HAP-1 (cell line): ENCODE data around the gene SMG5.

Experiments
- DNase-seq, 2 experiments: peaks; one replicate each; pipeline ENCODE4 v3.0.0-alpha.2; 2016 to 2020; ENCODE audit warnings: low spot score in 2 of 2
- H3K27me3 ChIP-seq: fragments of 250-450 bp; sonication (Bioruptor Pico); 2 replicates; pipeline ENCODE4 v1.5.1; 2020; ENCODE audit warnings: low read depth, mild to moderate bottlenecking, moderate library complexity
- H3K36me3 ChIP-seq: fragments of 250-450 bp; sonication (Bioruptor Pico); replicated peaks from 2 replicates; pipeline ENCODE4 v1.5.1; 2020; ENCODE audit warnings: mild to moderate bottlenecking
- H3K4me1 ChIP-seq: fragments of 250-450 bp; sonication (Bioruptor Pico); 2 replicates; pipeline ENCODE4 v1.5.1; 2020; ENCODE audit warnings: mild to moderate bottlenecking
- H3K4me3 ChIP-seq: fragments of 250-450 bp; sonication (Bioruptor Pico); 2 replicates; pipeline ENCODE4 v1.5.1; 2020; ENCODE audit warnings: mild to moderate bottlenecking, moderate library complexity
- H3K9me3 ChIP-seq: fragments of 250-450 bp; sonication (Bioruptor Pico); 2 replicates; pipeline ENCODE4 v1.5.1; 2020; ENCODE audit warnings: mild to moderate bottlenecking, moderate library complexity
- in situ Hi-C: fragments of 300-500 bp; cut with MboI; formaldehyde crosslinking; loops from 3 replicates; pipeline ENCODE4 v1.14.3; 2020; ENCODE audit warnings: low sequenced_read_pairs, inconsistent platforms, mixed read lengths

The SMG5 gene

DNA sequence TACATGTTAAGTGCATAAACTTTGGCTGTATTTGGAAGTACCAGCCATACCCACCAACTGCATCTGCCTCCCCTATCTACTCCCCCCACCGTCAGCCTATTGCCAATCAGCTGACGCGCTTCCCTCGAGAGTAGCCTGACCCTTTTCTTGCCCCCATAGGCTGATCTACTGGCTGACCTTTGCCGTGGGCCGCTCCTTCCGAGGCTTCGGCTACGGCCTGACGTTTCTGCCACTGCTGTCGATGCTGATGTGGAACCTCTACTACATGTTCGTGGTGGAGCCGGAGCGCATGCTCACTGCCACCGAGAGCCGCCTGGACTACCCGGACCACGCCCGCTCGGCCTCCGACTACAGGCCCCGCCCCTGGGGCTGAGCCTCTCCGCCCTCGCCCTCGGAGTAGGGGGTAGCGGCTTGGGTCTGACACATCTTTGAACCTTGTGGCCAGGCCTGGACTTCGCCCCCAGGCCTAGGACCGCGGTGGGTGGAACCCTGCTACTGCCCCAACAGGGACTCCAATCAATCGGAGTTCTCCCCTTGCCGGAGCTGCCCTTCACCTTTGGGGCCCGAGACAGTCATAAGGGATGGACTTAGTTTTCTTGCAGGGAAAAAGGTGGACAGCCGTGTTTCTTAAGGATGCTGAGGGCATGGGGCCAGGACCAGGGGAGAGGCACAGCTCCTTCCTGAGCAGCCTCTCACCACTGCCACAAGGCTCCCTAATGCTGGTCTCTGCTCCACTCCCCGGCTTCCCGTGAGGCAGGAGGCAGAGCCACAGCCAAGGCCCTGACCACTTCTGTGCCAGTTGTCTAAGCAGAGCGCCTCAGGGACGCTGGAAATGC is 8.8 kb upstream of the SMG5 start:
- no peak overlapping the region for H3K4me3 ChIP-seq
- in situ Hi-C loops, result no loop called here
- no peak for DNase-seq

DNA sequence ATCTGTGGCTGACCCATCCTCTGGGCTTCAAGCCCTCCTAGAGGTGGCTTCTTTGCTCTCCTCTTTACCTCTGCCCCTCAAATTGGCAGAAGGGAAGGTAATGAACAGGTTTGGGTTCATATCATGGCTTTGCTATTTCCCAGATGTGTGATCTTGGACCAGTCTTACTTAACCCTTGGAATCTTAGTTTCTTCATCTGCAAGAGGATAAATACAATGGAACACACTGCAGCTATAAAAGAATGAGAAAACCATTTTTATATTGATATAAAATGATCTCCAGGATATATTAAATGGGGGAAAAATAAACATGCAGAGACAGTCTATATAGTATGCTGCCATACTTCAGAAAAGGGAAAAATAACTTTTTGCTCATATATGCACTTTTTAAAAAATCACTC is 7.2 kb upstream of the SMG5 start:
- in situ Hi-C loops, result no loop called here
- Histone ChIP-seq H3K9me3 (no peaks in the 10 kb centered on the region), H3K4me1 (no peaks in the 10 kb centered on the region), H3K4me3 (no peak overlapping the region), H3K27me3 (no peaks in the 10 kb centered on the region), H3K36me3 (peaks cover 3% of the 10 kb centered on the region)
- DNase-seq, result no peak

More for the DNA sequence above, 8.8 kb upstream of the SMG5 start:
- H3K4me1 ChIP-seq, result no peaks in the 10 kb centered on the region
- no peaks in the 10 kb centered on the region for H3K9me3 ChIP-seq
- peaks cover 3% of the 10 kb centered on the region for H3K36me3 ChIP-seq
- H3K27me3 ChIP-seq, result no peaks in the 10 kb centered on the region

DNA sequence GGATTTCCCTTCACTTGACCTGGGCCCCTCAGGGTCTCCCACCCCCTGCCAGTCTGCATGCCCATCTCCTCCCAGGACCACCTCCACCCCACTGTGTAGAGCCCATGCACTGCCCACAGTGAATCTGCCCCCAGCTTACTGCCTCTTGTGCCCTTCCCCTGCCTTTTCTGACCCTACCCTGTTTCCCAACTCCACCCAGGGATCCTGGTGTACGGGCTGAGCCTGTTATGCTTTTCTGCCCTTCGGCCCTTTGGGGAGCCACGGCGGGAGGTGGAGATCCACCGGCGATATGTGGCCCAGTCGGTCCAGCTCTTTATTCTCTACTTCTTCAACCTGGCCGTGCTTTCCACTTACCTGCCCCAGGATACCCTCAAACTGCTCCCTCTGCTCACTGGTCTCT is 3.4 kb upstream of the SMG5 start:
- no peak overlapping the region for H3K4me3 ChIP-seq
- no peaks in the 10 kb centered on the region for H3K9me3 ChIP-seq
- DNase-seq, result no peak
- peaks cover 9% of the 10 kb centered on the region for H3K4me1 ChIP-seq
- H3K27me3 ChIP-seq, result no peaks in the 10 kb centered on the region
- peaks cover 5% of the 10 kb centered on the region for H3K36me3 ChIP-seq
- in situ Hi-C loops, result no loop called here

DNA sequence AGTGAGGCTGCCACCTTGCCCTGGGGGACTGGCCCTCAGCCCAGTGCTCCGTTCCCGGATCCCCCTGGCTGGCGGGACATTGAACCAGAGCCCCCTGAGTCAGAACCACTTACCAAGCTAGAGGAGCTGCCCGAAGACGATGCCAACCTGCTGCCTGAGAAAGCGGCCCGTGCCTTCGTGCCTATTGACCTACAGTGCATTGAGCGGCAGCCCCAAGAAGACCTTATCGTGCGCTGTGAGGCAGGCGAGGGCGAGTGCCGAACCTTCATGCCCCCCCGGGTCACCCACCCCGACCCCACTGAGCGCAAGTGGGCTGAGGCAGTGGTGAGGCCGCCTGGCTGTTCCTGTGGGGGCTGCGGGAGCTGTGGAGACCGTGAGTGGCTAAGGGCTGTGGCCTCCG is 2.8 kb upstream of the SMG5 start:
- H3K36me3 ChIP-seq, result peaks cover 6% of the 10 kb centered on the region
- no peaks in the 10 kb centered on the region for H3K9me3 ChIP-seq
- H3K4me1 ChIP-seq, result peaks cover 9% of the 10 kb centered on the region
- no peaks in the 10 kb centered on the region for H3K27me3 ChIP-seq
- no peak overlapping the region for H3K4me3 ChIP-seq
- DNase-seq, result no peak
- in situ Hi-C loops, result no loop called here

DNA sequence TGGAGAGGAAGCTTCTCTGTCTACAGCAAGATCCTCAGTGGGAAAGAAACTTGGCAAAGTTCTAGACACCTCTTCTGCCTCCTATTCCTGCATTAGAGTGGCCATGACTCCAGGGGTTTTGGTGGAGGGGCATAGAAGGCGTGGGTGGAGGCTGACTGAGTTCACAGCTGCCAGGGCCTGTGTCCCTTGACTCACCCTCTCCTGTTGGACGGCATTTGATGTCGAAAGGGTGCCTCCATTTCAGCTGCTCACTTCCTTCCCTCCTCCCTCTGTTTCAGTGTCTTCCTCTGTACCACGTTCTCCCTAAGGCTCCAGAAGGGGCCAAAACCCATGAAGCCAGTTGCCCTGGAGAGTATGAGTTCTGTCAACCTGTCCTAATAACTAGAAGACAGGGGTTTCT is 2.1 kb upstream of the SMG5 start:
- H3K27me3 ChIP-seq, result no peaks in the 10 kb centered on the region
- H3K4me1 ChIP-seq, result peaks cover 9% of the 10 kb centered on the region
- in situ Hi-C loops, result no loop called here
- H3K4me3 ChIP-seq, result no peak overlapping the region
- no peaks in the 10 kb centered on the region for H3K9me3 ChIP-seq
- DNase-seq, result no peak
- H3K36me3 ChIP-seq, result peaks cover 13% of the 10 kb centered on the region

DNA sequence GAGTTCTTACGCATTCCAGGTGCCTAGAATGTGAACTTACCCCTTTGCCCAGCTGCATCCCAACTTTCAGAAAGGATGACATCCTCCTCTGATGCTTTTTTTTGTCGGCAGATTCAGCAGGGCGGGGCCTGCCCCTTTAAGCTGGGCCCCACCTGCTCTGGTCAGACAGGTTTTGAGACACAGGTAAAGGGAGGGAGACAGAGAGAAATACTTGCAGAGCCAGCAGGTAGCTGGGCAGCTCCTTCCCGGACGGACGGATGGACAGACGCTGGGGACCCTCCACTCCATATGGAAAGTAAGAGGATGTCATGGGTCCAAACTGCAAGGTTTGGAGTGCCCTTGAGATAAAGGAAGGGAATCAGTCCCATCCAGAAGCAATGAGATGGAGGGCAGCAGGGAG is 1.5 kb upstream of the SMG5 start, which contains the start of gene TMEM79:
TSS of gene TMEM79 (plus strand) at position 214 of the 400 bp plus-strand sequence. CDS start 902 bp downstream, outside the sequence.
- in situ Hi-C loops, result no loop called here
- peaks cover 9% of the 10 kb centered on the region for H3K4me1 ChIP-seq
- H3K9me3 ChIP-seq, result no peaks in the 10 kb centered on the region
- DNase-seq, result no peak
- H3K4me3 ChIP-seq, result peak within 1 kb of the TSS; percentile 98
- H3K27me3 ChIP-seq, result no peaks in the 10 kb centered on the region
- peaks cover 19% of the 10 kb centered on the region for H3K36me3 ChIP-seq

DNA sequence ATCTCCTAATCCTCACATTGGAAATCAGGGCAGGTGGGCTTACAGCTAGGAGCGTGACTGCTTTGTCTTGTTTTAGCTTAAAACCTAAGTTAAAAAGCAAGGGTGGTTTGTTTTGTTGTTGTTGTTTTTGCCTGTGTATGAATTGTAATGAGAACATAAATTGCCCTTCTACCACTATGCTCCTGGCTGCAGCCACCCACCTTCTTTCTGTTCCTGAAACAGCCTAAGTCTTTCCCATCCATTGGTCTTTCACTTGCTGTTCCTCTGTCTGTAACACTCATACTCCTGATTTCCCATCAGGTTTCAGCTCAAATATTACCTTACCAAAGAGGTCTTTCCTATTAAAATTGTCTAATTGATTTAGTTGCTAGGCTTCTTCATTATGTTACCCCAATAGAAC is 896 bp upstream of the SMG5 start:
- Histone ChIP-seq H3K27me3 (no peaks in the 10 kb centered on the region), H3K4me1 (peaks cover 9% of the 10 kb centered on the region), H3K36me3 (peaks cover 25% of the 10 kb centered on the region), H3K9me3 (no peaks in the 10 kb centered on the region), H3K4me3 (peak overlapping the region; percentile 98)
- in situ Hi-C loops, result no loop called here
- no peak for DNase-seq

DNA sequence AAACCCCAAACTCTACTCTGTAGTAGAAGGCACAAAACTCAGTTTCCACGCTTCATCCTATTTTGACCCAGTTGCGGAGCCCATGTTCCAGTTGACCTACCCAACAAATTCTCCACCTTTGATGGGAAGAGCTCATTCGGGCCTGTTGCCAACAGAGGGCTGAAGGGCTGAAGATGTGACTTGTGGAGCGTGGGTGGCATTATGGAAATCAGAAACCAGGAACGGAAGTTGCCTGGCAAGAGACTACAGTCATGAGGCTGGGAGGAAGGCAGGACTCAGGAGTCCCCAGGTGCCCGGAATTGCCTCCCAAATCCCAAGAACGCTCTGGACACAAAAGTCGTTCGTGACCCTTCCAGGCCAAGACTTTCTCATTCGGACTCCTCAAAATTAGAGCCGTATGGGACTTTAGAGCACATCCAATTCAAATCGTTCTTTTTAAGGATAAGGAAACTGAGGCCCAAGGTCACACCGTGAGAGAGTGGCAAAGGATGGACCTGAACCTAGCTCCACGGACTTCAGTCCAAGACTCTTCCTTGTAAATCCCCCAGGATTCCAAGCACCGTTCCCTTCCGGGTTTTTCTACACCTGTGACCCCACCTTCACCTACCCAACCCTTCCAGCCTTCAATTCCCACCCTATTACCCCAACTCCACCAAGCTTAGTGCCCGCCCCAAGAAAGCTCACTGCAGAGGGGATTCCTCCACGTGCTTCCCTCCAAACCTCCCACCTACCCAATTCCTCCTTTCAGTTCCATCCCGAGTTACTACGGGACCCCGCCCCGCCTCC is 739 bp downstream of the SMG5 start:
- in situ Hi-C loops, result no loop called here
- Histone ChIP-seq H3K9me3 (no peaks in the 10 kb centered on the region), H3K36me3 (peaks cover 42% of the 10 kb centered on the region), H3K27me3 (no peaks in the 10 kb centered on the region), H3K4me1 (peaks cover 9% of the 10 kb centered on the region), H3K4me3 (peak overlapping the region; percentile 98)
- peak; percentile 34 to 36 for DNase-seq

DNA sequence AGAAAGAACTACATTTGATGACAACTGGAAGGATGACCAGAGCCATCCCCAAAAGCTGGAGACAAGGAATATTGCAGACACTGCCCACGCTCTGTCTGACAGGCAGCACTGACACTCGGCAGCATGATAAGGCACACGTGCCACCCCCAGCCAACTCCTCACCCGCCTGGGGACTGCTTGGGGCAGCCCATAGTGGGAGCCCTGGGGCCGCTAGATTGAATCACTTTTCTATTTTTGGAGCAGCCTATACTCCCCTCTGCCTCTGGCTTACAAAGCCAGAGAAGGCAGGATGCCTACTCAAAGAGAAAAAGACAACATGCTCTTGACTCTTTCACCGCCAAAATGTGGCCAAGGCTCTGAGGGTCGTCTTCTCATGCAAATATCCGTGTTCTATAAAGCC is 1.3 kb downstream of the SMG5 start:
- Histone ChIP-seq H3K4me3 (peak overlapping the region; percentile 98), H3K36me3 (peaks cover 48% of the 10 kb centered on the region), H3K27me3 (no peaks in the 10 kb centered on the region), H3K4me1 (peaks cover 9% of the 10 kb centered on the region), H3K9me3 (no peaks in the 10 kb centered on the region)
- peak in 1 of 2 experiments; percentile 34 for DNase-seq
- in situ Hi-C loops, result no loop called here

DNA sequence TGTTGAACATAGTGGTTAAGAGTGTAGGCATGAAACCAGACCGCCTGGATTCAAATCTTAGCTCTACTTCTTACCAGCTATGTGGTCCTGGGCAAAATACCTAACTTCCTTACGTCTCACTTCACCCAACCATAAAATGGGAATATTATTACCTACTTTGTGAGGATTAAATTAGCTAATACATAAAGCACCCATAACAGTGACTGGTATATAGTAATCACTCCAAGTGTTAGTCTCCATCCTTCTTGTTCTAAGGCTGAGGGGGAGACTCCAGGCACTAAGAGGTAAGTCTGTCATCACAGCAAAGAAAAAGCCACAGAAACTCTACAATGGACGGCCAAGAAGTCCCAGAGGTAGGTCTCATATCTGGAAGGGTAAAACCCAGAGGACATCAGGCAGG is 2.8 kb downstream of the SMG5 start:
- Histone ChIP-seq H3K27me3 (no peaks in the 10 kb centered on the region), H3K4me3 (no peak overlapping the region), H3K36me3 (peaks cover 55% of the 10 kb centered on the region), H3K9me3 (no peaks in the 10 kb centered on the region), H3K4me1 (peaks cover 9% of the 10 kb centered on the region)
- in situ Hi-C loops, result no loop called here
- DNase-seq, result no peak

DNA sequence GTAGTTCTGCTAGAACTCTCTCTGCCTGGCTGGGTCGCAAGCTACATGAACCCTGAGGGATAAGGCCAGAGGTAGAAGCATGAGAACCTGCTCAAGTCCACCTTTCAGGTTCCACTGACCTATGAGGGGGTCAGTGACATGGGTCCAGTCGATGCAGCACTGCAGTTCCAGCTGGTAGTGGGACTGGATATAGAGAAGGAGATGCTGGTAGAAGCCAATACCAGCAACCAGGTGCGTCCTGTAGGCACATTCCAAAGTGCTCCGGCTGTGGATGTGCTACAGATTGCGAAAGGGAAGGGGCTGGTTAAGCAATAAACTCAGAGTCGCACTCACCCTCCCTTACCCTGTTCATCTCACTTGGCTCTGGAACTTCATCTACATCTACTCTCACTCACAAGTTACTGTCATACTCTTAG is 5.7 kb downstream of the SMG5 start:
- H3K4me3 ChIP-seq, result no peak overlapping the region
- DNase-seq, result no peak
- in situ Hi-C loops, result no loop called here
- H3K36me3 ChIP-seq, result peaks cover 77% of the 10 kb centered on the region
- H3K9me3 ChIP-seq, result no peaks in the 10 kb centered on the region
- no peaks in the 10 kb centered on the region for H3K27me3 ChIP-seq
- peaks cover 2% of the 10 kb centered on the region for H3K4me1 ChIP-seq

DNA sequence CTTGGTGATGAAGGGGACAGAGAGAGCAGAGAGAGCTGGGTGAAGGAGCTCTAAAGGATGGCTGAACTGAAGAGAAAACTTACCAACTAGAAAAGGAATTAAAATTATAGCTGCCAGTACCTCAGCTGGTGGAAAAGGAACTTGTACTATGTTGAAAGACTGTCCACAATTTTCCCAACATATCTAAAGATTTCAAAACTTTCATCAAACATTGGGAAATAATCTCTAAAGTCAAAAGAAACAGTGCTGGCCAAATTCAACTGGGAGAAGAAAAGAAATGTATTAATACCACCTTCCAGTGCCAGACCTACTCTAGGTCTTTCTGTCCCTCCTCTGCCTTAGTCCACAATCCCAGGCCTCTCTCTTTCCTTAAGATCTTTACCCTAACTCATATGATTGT is 6.1 kb downstream of the SMG5 start:
- DNase-seq, result no peak

DNA sequence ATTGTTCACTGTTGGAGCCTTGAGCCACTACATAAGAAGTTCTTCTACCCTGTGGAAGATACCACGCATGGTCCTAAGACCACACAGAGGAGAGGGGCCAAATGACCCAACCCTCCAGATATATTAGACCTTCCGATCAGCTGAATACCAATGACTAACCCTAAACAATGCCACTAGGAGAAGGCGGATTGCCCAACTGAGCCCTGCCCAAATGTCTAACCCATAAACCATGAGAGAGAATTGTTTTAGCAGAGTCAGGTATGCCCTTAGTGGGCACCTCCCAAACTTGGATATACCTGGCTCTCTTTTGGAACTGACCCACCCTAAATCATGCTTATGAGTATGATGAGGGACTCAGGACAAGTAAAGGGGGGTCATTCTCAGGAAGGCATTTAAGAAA is 12.3 kb downstream of the SMG5 start:
- Histone ChIP-seq H3K36me3 (peaks cover 88% of the 10 kb centered on the region), H3K27me3 (no peaks in the 10 kb centered on the region), H3K4me1 (no peaks in the 10 kb centered on the region), H3K4me3 (no peak overlapping the region), H3K9me3 (no peaks in the 10 kb centered on the region)
- in situ Hi-C loops, result no loop called here
- DNase-seq, result no peak

More for the DNA sequence above, 6.1 kb downstream of the SMG5 start:
- Histone ChIP-seq H3K27me3 (no peaks in the 10 kb centered on the region), H3K4me1 (peaks cover 1% of the 10 kb centered on the region; the same call in 1 of the 2 replicates), H3K36me3 (peaks cover 81% of the 10 kb centered on the region), H3K9me3 (no peaks in the 10 kb centered on the region), H3K4me3 (no peak overlapping the region)
- in situ Hi-C loops, result no loop called here

DNA sequence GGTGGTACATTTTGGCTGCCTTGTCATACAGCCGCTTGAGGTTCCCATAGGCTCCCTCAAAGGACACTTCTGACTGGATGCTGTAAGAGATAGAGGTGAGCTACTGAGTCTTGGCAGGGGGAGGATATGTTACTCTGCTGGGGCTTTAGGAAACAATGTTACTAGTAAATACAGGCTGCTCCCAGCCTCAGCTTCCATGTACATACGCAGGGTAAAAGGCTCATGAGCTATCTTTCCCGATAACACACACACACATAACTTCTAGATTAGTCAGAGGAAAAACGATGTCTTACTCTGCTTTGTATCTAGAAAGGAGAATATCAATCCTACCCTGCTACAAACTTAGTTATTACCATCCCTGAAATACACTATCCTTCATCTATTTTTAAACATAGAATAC is 14.3 kb downstream of the SMG5 start:
- Histone ChIP-seq H3K9me3 (no peaks in the 10 kb centered on the region), H3K4me1 (no peaks in the 10 kb centered on the region), H3K36me3 (peaks cover 85% of the 10 kb centered on the region), H3K4me3 (no peak overlapping the region), H3K27me3 (no peaks in the 10 kb centered on the region)
- in situ Hi-C loops, result no loop called here
- DNase-seq, result no peak
